Prostate gland (tissue), 2 donors: ENCODE measurements around the gene HMGCS2.

ENCODE experiments used
- CTCF ChIP-seq, 4 experiments: fragments of 200-600 bp in 2 of 4; fragments of 450-650 bp in 2 of 4; sonication (generic) in 2 of 4; IDR thresholded peaks; 1 replicate in 3 of 4; 2 replicates in 1 of 4; pipeline ENCODE4 v1.5.1; 2016 to 2019; ENCODE audit warnings: antibody characterized with exemption in 4 of 4, mild to moderate bottlenecking in 2 of 4, moderate library complexity in 2 of 4
- POLR2A ChIP-seq: fragments of 450-650 bp; IDR thresholded peaks from one replicate; pipeline ENCODE4 v1.6.1; 2016; ENCODE audit warnings: antibody characterized with exemption, mild to moderate bottlenecking

- TF ChIP-seq CTCF (IDR thresholded peaks at IDR 0.05) (no peak), POLR2A (no peak)
These were observed 2.3 kb upstream of the HMGCS2 start for GRCh38 chr1:119771016-119771415.
